PC-3 (cell line): ENCODE data around the gene FAH.

Experiments
- EZH2 ChIP-seq: fragments of 300-600 bp; sonication (generic); IDR thresholded peaks from one replicate; pipeline ENCODE4 v1.6.1; 2017; ENCODE audit warnings: antibody characterized with exemption, mild to moderate bottlenecking, low read length; ENCODE audit not compliant: unreplicated experiment
- TF ChIP-seq, protein P1 (sequence below): fragments of 300-600 bp; sonication (generic); conservative IDR thresholded peaks from 2 replicates; pipeline ENCODE4 v1.5.1; 2017; ENCODE audit warnings: antibody characterized with exemption, low read depth, mild to moderate bottlenecking, low read length

DNA sequence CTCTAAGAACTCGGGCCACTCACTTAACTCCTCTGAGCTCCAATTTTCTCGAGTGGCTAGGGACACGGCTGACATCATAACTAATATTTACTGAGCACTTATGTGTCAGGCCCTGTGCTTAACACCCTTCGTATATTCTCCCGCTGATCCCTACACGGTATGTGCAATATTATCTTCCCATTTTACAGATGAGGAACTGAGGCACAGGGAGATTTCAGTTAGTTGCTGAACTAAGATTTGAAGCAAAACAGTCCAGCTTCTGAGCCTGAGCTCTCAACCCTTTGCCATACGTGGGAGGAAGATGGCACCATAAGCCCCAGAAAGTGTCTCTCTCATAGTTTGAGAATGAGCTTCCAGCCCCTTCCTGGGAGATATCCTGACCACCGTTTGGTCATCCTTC lies 19.6 kb downstream of the FAH start:
- no peak for TF ChIP-seq EZH2
- TF ChIP-seq, protein P1, sequence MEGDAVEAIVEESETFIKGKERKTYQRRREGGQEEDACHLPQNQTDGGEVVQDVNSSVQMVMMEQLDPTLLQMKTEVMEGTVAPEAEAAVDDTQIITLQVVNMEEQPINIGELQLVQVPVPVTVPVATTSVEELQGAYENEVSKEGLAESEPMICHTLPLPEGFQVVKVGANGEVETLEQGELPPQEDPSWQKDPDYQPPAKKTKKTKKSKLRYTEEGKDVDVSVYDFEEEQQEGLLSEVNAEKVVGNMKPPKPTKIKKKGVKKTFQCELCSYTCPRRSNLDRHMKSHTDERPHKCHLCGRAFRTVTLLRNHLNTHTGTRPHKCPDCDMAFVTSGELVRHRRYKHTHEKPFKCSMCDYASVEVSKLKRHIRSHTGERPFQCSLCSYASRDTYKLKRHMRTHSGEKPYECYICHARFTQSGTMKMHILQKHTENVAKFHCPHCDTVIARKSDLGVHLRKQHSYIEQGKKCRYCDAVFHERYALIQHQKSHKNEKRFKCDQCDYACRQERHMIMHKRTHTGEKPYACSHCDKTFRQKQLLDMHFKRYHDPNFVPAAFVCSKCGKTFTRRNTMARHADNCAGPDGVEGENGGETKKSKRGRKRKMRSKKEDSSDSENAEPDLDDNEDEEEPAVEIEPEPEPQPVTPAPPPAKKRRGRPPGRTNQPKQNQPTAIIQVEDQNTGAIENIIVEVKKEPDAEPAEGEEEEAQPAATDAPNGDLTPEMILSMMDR, result no peak
